GM21529 (cell line): ENCODE measurements around the gene LRRFIP1.
"Not testable (repeated sequence)": the region's sequence is repeated elsewhere in the genome, so short reads cannot be mapped to it uniquely, and the experiment has no call there.

Experiments
- ATAC-seq: cut with Tn5 transposase; IDR thresholded peaks from one replicate; pipeline ENCODE4 v1.9.1; 2021; ENCODE audit not compliant: unreplicated experiment

The LRRFIP1 gene

DNA sequence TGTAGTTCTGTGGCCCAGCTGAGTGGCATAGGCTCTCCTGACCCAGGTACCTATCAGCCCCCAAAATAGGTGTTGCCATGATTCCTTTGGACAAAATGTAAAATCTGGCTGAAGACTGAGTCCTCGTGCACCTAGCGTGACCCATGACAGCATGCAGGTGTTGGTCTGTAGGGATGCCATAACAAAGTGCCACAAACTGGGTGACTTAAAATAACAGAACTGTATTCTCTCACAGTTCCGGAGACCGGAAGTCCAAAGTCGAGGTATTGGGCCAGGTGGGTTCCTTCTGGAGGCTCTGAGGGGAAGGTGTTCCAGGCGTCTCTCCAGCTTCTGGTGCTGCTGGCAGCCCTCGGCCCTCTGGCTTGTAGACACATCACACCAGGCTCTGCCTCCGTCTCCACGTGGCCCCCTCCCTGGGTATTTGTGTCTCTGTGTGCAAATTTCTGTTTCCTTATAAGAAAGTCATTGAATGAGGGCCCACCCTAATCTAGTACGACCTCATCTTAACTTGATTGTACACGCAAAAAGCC is 34.5 kb downstream of the LRRFIP1 start:
- ATAC-seq, result no peak

GRCh38 chr2:237662671-237663093 is 35.3 kb downstream of the LRRFIP1 start:
- no peak for ATAC-seq

DNA sequence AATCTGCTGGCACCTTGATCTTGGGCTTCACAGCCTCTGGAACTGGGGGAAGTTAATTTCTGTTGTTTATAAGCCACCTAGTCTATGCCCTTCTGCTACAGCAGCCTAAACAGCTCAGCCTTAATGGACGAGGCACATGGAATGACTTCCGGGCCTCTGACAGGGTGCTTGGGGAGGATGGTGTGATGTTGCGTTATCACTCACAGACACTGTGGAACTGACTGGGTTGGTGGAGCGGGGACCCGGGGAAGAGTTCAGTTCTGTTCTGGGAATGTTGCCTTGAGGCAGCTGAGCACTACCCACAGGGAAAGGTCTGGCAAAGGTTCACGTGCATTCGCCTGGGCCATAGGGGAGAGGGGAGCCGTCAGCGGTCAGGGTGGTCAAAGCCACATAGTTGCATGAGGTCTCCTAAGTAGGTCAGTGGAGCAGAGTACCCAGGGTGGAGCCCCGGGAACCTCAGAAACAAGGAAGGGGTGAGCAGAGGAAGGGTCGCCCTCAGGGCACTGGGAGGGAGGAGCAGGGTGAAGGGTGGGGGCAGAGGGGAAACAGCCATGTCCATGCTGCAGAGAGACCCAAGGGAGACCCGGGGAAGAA is 36.2 kb downstream of the LRRFIP1 start:
- no peak for ATAC-seq

GRCh38 chr2:237664151-237664550 is 36.8 kb downstream of the LRRFIP1 start:
- ATAC-seq, result no peak

- ATAC-seq, result no peak
Observed at GRCh38 chr2:237665713-237666143, 38.3 kb downstream of the LRRFIP1 start.

GRCh38 chr2:237666606-237667005 is 39.2 kb downstream of the LRRFIP1 start:
- ATAC-seq, result no peak

- not testable (repeated sequence) for ATAC-seq
Observed at GRCh38 chr2:237667050-237667576, 39.7 kb downstream of the LRRFIP1 start.

DNA sequence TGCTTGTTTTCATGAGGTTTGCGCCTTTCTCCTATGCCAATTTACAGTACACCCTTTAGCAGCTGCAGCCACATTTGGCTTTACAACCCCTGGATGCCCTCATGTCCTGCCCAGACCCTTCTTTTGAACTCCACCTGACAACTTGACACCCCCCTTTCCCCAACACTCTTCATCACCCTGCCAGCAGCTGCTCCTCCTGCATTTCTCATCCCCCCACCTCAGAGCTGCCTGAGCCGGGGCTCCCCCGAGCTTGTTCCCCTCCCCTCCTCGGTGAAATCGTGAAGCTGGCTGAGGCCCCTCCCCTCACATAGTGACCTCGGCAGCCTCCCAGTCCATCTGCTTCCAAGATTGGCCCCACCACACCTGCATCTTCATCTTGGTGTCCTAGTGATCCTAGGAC is 40.5 kb downstream of the LRRFIP1 start:
- ATAC-seq, result no peak

GRCh38 chr2:237668440-237668839 is 41.1 kb downstream of the LRRFIP1 start:
- ATAC-seq, result no peak

GRCh38 chr2:237669283-237669627 is 41.9 kb downstream of the LRRFIP1 start:
- ATAC-seq, result peak; percentile 5

DNA sequence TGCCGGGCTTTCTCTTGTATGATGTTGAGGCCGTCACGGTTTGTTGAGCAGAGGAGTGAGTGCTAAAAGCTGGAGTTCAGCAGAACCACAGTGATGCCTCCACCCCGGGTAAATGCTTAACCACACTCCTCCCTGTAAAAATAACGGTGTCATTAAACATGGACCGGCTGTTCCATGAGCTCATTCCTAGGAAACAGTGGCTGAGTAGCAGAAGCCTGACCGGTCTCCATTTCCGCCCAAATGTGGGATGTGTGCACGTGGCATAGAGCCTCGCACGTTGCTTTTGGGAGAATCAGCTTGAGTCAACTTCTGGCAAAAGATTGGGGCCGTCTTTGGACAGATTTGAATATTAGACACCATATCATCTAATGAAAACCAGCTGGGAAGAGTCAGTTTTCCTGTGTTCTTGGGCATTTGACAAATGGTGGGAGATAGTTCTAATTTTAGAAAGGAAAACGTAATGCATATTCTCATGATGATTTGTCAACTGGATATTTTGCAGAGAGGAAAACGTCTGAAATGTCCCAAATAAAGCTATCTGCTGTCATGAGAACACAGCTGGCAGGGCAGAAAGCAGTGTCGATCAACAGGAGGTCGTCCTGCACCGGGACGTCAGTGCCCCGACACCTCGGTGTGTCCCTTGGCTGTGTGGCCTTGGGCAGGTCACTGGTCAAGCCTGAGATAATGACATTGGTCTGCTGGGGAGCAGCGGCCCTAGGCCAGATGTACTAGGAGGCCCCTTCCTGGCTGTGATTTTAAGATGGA is 42.4 kb downstream of the LRRFIP1 start:
- ATAC-seq, result peak; percentile 46

DNA sequence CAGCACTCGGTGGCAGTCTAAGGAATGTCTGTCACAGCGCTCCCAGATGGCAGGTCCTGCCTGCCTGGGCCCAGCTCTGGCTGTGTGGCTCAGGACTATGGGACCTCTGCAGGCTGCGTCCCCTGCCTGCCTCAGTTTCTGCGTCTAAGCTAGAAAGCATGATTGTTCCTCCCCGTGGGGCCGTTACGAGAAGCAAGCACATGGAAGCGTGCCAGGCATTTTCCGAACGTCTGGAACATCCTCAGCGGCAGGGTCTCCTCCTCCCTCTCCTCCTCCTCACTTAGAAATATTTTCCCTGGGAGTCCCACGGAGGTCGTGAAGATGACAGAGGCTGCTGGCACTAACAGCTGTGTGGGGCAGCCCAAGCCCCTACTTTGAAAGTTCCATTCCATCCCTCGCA is 43.3 kb downstream of the LRRFIP1 start:
- no peak for ATAC-seq

- ATAC-seq, result no peak
Observed at GRCh38 chr2:237671466-237672138, 44.2 kb downstream of the LRRFIP1 start.

GRCh38 chr2:237672731-237673129 is 45.3 kb downstream of the LRRFIP1 start:
- ATAC-seq, result no peak

GRCh38 chr2:237673130-237674001 is 46.0 kb downstream of the LRRFIP1 start:
- ATAC-seq, result peak; percentile 32

DNA sequence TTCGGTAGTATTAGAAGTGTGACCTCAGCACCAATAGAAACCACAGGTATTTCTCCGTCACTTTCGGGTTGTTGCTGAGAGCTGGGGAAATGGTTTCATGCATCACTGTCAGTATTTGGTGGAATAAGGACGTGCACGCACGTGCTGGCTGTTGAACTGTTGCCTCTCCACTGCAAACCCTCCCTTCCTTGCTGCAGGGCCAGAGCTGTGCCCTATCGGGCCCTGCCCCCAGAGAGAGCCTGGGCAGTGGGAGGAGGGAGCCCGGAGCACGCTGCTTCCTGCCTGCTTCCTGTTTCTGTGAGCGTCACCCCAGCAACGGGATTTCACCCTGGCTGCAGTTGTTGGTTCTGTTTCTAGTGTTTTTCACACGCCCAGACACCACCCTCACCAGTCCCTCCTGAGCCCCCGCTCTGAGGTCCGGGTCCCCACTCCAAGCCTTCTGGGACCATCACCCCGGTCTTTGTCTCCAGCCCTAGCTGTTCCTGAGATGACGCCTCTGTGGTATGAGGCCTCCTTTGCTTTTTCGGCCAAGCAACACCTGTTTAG is 47.4 kb downstream of the LRRFIP1 start:
- peak; percentile 87 for ATAC-seq

DNA sequence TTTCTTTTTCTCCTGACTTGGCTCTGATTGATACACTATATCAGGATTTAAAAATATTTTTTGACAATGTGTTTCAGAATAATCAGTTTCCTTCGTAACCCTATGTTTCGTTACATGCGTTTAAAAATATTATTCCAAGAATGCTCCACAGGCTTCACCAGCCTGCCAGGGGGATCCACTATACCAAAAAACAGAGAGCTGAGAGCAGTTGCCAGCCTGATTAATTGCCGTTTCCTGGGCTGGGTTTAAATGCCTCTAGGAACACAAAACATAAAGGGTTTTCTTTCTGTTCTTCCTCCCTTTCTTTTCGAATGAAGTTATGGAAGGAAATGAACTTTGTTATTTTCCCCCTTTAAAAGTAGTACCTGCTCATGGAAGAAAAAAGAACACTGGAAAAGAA is 47.9 kb downstream of the LRRFIP1 start:
- no peak for ATAC-seq

GRCh38 chr2:237680702-237681478 is 53.5 kb downstream of the LRRFIP1 start:
- ATAC-seq, result no peak

DNA sequence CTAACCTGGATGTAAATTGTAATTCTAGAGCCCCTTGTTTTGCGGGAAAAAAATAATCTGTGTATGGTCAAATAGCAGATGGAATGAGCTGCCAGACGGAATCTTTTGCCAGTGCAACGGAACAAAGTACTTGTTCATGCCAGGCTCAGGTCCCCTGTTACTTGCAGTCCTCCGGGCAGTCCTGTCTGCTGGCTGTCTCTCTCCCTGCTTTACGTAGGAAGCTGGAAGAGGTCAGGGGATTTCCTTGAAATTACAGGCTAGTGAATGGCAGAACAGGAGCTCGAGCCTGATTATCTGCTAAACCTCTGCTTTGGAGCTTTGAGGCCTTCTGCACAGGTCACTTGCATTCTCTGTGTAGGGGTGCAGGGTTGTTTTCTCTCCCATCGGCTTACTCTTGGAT is 54.8 kb downstream of the LRRFIP1 start:
- no peak for ATAC-seq
